ENCODE data around the gene KIAA0232. TPM values are rescaled to one million over a fixed set of nuclear protein-coding genes. Genes with fewer than 3 reads are reported as not detected.
A peak's percentile ranks its signal among the peaks of the same experiment; 100 is the strongest.
"Not testable (repeated sequence)": the region's sequence is repeated elsewhere in the genome, so short reads cannot be mapped to it uniquely, and the experiment has no call there.

Gene KIAA0232
- total RNA-seq, 4 donors from 2014 or later: 19.2 to 52.1 (median 24.6) TPM

DNA sequence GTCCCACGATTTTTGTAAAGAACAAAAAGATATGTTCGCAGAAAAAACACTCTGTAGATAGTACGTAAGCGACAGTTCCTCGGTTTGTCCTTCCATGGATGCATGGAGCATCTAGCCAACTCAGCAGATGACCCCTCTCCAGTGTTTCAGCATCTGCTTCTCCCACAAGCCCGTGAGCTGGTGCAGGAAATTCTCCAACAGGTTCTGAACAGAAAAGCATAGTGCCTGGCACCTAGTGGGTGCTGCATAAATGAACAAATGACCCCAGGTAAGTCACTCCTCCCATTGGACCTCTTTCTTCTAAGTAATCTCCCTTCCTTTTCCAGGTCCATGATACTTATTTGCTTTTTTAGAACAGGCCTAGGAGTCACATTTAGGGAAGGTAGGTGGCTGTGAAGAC lies 966 bp upstream of the KIAA0232 start:
- intact Hi-C loops (cut with DNase I; ENCODE audit: low total_unique reads): no loop called here
- 76 to 77% methylated on average over 6 of the region's 6 CpGs for WGBS, 2 donors
- no peak overlapping the region for H3K4me3 ChIP-seq (ENCODE audit: low read depth, poor library complexity, severe bottlenecking)
- TF ChIP-seq POLR2A (IDR thresholded peaks at IDR 0.05): no peak
- TF ChIP-seq, protein P1, sequence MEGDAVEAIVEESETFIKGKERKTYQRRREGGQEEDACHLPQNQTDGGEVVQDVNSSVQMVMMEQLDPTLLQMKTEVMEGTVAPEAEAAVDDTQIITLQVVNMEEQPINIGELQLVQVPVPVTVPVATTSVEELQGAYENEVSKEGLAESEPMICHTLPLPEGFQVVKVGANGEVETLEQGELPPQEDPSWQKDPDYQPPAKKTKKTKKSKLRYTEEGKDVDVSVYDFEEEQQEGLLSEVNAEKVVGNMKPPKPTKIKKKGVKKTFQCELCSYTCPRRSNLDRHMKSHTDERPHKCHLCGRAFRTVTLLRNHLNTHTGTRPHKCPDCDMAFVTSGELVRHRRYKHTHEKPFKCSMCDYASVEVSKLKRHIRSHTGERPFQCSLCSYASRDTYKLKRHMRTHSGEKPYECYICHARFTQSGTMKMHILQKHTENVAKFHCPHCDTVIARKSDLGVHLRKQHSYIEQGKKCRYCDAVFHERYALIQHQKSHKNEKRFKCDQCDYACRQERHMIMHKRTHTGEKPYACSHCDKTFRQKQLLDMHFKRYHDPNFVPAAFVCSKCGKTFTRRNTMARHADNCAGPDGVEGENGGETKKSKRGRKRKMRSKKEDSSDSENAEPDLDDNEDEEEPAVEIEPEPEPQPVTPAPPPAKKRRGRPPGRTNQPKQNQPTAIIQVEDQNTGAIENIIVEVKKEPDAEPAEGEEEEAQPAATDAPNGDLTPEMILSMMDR (IDR thresholded peaks at IDR 0.05): no peak
- DNase-seq (ENCODE audit: low spot score in 2 of 2): no peak

DNA sequence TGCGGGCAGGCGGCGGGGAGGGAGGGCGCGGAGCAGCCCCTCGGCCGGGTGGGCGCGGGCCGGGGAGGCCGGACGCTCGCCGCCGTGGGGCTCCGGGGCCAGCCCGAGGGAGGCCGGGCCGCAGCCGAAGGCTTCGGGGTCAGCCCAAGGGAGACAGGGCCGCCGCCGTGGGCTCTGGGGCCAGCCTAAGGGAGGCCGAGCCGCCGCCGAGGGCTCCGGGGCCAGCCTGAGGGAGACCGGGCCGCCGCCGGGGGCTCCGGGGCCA lies 251 bp downstream of the KIAA0232 start:
- H3K4me3 ChIP-seq (ENCODE audit: low read depth, poor library complexity, severe bottlenecking): peak overlapping the region; percentile 96
- no peak for TF ChIP-seq POLR2A (IDR thresholded peaks at IDR 0.05)
- TF ChIP-seq, protein P1 (IDR thresholded peaks at IDR 0.05): no peak
- no peak for DNase-seq (ENCODE audit: low spot score in 2 of 2)
- 0% methylated on average over 8 to 17 of the region's 34 CpGs for whole genome bisulfite sequencing, 2 donors
- intact Hi-C loops (cut with DNase I; ENCODE audit: low total_unique reads): no loop called here

DNA sequence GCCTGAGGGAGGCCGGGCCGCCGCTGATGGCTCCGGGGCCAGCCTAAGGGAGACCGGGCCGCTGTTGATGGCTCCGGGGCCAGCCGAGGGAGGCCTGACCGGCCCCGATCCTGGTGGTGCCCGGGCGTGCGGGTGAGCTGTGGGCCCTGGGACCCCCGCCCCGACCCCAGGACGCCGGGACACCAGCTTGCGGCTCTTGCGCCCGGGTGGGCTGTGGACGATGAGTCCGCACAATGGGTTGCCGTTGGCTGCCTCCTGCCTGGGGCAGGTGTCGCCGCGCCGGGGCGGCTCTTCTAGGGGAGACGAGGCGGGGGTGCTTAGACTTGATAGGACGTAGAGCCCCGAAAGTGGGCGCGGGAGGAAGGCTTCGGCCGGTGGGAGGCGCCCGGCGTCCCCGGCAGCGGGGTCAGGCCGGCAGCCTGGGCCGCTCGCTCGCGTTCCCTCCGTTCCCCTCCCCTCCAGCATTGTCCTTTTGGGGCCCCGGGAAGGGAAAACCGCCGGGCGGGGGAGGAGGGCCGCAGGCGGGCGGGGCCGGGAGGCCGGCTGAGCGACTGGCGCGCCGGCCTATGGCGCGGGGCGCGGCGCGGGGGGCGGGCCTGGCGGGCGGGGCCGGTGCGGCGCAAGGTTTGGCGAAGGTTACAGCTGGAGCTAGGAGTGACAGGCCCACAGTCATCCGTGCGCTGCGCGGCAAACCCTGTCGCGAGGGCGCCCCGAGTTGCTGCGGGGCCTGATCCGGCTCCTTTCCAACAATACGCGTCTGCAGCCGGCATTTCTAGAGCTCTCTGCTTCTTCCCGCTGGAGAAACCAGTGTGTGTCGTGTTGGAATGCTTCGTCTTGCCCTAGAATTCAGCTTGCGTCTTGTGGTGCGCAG lies 819 bp downstream of the KIAA0232 start:
- WGBS, 2 donors: 1 to 2% methylated on average over 10 to 40 of the region's 91 CpGs
- TF ChIP-seq, protein P1 (IDR thresholded peaks at IDR 0.05): no peak
- peak in 1 of 2 donors; percentile 11 for TF ChIP-seq POLR2A (IDR thresholded peaks at IDR 0.05)
- peak overlapping the region; percentile 96 for H3K4me3 ChIP-seq (ENCODE audit: low read depth, poor library complexity, severe bottlenecking)
- peak; percentile 87 to 98 for DNase-seq (ENCODE audit: low spot score in 2 of 2)
- intact Hi-C loops (cut with DNase I; ENCODE audit: low total_unique reads): no loop called here

DNA sequence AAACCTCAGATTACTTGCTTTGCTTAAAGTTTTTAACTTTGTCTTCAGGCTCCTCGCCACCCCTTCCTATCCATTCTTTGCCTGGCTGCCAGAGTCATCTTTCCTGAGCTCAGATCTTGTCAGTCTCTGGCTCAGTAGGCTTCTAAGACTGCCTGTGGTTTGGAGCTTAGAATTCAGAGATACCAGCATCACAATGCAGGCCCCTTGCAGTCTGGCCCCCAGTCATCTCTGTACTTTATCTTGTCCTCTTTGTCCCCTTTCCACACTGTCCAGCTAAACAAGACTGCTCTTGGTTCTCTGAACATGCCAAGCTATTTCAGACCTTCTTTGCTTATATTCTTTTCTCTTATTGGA lies 3.0 kb downstream of the KIAA0232 start:
- intact Hi-C loops (cut with DNase I; ENCODE audit: low total_unique reads): no loop called here

DNA sequence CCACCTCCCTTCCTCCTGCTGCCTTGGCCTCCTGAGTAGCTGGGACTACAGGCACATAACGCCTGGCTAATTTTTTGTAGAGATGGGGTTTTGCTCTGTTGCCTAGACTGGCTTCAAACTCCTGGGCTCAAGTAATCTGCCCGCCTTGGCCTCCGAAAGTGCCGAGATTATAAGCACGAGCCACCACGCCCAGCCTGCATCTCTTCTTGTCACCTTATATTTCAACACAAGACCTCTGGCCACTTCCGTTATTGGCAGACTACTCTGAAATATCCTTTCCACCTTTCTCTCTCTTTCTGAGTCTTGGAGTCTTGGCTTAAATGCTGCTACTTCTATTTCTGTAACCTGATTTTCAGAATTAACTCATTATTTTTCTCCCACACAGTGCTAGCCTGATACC lies 5.6 kb downstream of the KIAA0232 start:
- intact Hi-C loops (cut with DNase I; ENCODE audit: low total_unique reads): no loop called here
- H3K4me3 ChIP-seq (ENCODE audit: low read depth, poor library complexity, severe bottlenecking): no peak overlapping the region
- TF ChIP-seq, protein P1 (IDR thresholded peaks at IDR 0.05): no peak
- no peak for TF ChIP-seq POLR2A (IDR thresholded peaks at IDR 0.05)
- 74 to 79% methylated on average over 7 of the region's 7 CpGs for WGBS, 2 donors
- no peak for DNase-seq (ENCODE audit: low spot score in 2 of 2)

More for the DNA sequence above, 3.0 kb downstream of the KIAA0232 start:
- H3K4me3 ChIP-seq (ENCODE audit: low read depth, poor library complexity, severe bottlenecking): no peak overlapping the region
- TF ChIP-seq, protein P1 (IDR thresholded peaks at IDR 0.05): no peak
- no peak for TF ChIP-seq POLR2A (IDR thresholded peaks at IDR 0.05)
- WGBS, 2 donors: 91 to 97% methylated on average over 1 of the region's 1 CpG
- no peak for DNase-seq (ENCODE audit: low spot score in 2 of 2)

DNA sequence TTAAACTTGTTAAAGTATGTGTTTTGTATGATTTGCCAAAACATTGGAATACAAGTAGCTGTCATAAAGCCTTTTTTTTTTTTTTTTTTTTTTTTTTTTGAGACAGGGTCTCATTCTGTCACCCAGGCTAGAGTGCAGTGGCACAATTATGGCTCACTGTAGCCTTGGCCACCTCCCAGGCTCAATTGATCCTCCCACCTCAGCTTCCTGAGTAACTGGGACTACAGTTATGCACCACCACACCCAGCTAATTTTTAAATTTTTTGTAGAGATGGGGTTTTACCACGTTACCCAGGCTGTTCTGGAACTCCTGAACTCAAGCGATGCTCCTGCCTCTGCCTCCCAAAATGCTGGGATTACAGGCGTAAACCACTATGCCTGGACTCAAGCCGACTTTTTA lies 8.7 kb downstream of the KIAA0232 start:
- 71 to 78% methylated on average over 4 of the region's 4 CpGs for WGBS, 2 donors
- H3K4me3 ChIP-seq (ENCODE audit: low read depth, poor library complexity, severe bottlenecking); intact Hi-C loops (cut with DNase I; ENCODE audit: low total_unique reads); DNase-seq (ENCODE audit: low spot score in 2 of 2): not testable (repeated sequence)

DNA sequence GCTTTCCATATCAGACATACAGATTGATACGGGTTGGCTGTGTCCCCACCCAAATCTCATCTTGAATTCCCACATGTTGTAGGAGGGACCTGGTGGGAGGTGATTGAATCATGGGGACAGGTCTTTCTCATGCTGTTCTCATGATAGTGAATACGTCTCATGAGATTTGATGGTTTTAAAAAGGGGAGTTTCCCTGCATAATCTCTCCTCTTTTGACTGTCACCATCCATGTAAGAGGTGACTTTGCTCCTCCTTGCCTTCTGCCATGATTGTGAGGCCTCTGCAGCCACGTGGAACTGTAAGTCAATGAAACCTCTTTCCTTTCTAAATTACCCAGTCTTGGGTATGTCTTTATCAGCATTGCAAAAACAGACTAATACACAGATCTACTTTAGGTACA lies 9.3 kb downstream of the KIAA0232 start:
- WGBS, 2 donors: 73 to 84% methylated on average over 3 of the region's 3 CpGs
- intact Hi-C loops (cut with DNase I; ENCODE audit: low total_unique reads); DNase-seq (ENCODE audit: low spot score in 2 of 2); H3K4me3 ChIP-seq (ENCODE audit: low read depth, poor library complexity, severe bottlenecking): not testable (repeated sequence)
